Measurements from ENCODE around the gene SNN.

Gene SNN

DNA sequence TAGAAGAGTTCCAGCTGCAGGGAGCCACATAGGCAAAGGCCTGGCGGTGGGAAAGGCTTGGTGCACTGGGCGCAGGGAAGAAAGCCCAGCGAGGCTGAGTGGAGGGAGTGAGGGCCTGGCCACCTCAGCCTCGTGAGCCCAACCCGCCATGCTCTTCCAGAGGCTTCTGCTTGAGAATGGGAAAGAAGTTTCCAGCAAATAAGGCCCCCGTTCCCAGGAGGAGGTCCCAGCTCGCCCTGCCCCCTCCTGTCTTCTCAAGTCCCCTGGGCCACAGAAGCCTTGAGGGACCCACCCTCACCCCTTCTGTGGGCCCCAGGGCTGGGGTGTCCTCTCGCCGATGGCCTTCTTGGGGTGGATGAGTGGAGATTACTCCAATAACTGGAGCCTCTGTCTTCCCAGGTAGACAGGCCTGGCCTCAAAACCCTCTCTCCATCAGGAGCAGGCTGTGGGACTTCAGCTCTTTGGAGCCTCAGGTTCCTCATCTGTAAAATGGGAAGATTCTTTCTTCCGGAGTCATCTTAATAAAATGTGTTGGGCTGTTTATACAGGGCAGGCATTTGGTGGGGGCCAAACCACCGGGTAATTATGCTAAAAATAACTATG lies 933 bp upstream of the SNN start:
- DNase-seq (ENCODE audit: low read depth), result no peak

DNA sequence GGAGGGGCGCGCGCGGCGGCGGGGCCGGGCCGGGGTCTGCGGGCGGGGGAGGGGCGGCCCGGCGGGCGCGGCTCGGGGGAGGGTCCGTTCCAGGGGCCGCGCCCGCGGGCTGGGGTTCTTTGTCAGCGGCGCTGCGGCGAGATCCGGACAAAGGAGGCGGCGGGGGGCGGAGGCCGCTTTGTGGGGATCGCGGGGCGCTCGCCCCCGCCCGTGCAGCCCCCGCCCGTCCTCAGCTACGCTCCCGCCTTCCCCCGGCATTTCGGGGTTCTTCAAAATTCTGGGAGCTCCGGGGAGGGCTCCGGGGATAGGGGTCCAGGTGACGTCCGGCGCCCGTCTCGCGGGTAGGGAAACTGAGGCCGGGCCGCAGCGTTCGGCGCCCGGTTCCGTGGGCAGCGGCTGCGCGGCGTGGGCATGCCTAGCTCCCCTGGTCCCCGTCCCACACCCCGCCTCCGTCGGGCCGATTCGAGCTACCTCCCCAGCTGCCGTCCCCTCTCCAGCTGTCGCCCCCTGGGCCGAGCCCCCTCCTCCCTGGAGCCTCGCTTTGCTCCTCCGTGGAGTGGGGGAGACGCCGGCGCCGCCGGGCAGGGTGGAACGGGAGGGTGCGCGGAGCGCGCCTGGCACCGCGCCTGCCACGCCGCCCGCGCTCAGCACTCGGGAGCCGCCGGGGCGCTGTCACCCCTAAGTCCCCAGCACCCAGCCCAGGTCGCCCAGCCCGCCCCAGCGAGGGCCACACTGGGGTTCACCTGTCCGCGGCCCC lies 546 bp downstream of the SNN start:
- no peak for DNase-seq (ENCODE audit: low read depth)

DNA sequence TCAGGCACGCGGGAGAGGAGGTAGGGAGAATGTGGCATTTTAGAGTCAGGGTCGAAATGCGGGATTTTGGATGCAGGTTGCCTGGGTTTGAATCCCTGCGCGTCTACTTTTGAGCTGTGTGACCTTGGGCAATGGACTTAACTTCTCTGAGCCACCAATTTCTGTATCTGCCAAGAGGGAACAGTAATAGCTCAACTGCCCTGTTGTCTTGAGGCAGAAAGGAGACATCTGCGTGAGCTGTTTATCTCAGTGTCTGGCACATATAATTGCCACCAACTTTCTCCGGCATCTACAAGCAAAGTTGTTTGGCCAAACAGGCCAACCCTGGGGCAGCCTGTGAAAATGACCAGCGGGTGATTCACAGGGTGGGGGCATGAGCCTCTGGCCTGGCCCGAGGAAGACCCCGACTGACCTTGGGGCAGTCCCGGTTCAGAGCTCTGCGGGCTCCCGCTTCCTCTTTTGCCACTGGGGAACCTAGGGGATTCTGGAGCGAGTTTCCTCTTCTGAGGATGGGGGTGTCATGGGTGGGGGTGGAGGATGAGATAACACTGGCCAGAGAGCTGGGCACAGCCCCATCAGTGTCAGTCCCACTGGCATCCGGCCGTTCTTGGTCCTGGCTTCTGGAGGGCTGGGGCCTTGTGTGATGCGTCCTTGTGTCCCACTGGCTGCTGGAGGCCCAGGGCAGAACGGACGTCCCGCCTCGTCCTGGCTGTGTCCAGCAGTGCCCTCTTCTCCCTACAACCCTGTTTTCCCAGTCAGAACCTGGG lies 1.3 kb downstream of the SNN start:
- no peak for DNase-seq (ENCODE audit: low read depth)

DNA sequence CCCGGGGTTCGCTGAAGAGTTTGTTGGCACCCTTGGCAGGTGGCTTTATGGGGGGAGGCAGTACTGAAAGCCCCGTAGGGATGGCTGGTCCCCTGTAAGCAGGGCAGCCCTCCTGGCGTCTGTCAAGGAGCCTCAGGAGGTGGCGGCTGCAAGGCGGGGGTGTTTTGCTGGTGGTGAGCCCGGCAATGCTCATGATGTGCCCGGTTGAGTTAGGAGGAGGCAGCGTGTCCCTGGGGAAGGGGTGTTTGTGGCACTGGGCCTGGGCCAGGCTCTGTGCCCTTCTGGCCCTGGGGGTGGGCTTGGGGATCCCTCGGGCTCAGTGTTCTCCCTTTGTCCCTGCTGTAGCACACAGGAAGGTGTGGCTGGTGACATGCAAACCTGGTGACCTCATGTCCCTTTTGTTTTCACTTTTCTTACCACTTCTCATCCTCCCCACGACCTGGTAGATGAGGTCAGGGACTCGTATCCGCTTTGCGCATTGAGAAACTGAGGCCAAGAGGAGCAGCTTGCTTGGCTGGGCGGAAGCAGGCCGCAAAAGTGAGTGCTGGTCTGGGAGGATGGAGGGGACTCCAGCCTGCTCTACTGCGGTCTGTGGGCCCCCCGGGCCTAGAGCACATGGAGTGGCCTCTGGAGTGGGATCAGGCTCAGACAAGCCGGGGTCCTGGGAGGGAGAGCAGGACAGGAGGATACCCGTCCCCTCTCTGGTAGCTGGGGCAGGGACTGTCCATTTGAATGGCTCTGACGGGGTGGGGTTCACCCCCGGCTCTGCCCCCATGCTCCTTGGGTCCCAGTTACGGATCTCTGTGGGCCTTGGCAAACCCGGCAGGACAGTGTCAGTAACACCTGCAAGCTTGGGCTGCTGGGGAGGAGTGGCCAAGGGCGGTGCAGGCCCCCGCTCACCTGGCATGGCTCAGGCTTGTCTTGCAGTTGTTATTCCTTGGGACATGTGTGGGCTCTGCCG lies 2.2 kb downstream of the SNN start:
- no peak for DNase-seq (ENCODE audit: low read depth)

DNA sequence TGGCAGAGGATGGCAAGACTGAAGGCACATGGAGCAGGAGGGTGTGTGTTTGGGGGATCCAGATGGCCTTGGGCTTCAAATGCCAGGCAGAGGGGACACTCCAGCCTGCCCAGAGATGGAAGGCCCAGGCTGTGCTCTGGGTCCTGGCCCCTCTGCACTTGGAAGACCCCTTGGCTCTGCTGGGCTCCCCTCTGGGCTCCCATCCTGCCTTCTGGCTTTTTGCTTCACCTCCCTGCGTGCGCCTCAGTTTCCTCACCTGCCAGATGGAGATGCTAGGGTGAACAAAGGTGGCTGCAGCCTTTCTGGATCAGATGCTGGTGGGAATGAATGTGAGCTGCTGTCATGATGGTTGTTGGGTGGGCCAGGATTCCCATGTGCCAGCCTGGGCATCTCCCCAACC lies 3.0 kb downstream of the SNN start:
- no peak for DNase-seq (ENCODE audit: low read depth)

DNA sequence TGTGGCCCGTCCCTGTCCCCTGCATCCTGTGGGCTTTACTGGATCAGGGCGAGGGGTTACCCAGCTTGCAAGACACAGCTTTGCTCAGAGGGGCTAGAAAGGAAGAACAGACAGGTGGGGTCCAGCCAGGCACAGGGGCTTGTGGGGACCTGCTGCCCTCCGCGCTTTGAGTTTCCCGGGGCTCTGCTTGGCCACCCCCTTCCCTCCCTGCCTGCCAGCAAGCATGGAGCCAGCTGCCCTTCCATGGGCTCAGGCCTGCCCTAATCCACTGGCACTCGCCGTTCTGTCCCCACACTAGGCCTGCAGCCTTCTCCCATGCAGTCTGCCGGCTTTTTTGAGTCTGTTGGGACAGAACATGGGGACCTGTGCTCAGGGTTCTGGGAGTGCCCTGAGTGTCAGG lies 3.4 kb downstream of the SNN start:
- DNase-seq (ENCODE audit: low read depth), result no peak

DNA sequence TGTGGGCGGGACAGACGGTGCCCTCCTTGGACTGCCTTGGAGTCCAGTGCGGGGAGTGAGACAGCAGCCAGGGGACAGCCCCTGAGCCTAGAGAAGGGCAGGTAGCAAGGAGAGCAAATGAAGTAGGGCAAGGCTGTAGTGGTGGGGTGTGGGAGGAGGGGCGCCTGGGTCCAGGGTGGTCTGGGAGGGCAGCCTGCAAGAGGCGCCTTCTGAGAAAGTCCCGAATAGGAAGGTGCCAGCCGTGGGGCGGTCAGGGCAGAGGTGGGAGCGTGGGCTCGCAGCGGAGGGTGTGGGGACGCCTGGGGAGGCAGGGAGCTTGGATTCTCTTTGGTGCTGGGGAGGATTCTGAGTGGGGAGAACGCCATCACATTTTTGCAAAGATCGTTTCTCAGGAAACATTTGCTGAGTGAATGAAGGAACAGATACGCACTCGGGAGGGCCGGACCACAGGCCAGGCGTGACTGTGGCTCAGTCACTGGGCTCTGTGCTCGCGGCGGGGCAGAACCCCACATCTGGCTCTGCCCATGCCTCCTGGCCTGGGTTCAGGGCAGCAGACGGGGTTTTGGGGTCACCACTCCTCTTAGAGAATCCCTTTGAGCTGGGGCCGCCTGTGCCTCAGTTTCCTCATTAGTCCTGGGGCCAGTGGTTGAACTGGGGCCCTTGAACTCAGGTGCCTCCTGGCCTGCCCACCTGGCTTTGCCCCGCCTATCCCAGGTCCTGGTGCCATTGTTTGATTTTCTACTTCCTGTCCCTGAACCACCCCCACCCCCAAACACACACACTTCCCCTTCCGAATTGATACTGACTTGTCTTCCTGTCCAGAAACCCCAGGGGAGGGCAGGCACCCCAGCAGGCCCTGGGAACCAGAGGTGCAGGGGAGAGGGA lies 4.2 kb downstream of the SNN start:
- no peak for DNase-seq (ENCODE audit: low read depth)

DNA sequence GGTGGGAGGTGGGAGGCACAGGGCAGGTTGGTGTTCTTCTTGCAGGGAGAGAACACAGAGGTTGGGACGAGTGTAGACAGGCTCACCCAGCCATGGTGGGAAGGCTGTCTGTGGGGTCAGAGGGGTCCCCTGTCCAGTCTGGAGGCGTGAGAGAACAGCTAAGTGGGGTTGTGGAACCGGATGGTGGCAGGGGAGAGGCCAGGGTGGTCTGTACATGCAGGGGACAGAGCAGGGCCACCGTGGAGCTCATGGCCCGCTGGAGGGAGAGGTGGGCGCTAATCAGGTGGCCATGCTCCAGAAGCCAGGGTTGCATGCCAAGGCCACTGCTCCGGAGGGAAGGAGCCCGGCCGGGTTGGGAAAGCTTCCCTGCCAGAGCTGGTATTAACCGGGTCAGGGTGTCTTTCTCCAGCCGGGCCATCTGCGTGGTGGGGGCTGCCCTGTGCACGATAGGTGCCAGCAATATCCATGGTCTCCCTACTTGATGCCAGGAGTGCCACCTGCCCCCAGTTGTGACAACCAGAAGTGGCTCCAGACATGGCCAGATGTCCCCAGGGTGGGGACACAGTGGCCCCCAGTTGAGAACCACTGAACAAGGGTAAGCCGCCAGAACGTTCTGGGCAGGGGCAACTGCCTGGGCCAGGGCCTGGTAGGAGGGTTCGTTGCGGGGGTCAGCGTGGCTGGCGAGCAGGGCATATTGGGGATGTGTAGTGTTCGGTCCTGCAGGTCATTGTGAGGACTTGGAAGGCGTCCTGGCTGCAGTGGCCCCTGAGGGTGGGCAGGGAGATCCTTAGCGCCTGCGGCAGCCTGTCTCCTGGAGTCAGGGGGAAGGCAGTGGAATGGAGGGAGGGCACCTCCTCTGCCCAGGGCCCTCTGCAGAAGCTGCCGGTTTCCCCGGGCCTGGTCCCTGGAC lies 5.1 kb downstream of the SNN start:
- DNase-seq (ENCODE audit: low read depth), result no peak

DNA sequence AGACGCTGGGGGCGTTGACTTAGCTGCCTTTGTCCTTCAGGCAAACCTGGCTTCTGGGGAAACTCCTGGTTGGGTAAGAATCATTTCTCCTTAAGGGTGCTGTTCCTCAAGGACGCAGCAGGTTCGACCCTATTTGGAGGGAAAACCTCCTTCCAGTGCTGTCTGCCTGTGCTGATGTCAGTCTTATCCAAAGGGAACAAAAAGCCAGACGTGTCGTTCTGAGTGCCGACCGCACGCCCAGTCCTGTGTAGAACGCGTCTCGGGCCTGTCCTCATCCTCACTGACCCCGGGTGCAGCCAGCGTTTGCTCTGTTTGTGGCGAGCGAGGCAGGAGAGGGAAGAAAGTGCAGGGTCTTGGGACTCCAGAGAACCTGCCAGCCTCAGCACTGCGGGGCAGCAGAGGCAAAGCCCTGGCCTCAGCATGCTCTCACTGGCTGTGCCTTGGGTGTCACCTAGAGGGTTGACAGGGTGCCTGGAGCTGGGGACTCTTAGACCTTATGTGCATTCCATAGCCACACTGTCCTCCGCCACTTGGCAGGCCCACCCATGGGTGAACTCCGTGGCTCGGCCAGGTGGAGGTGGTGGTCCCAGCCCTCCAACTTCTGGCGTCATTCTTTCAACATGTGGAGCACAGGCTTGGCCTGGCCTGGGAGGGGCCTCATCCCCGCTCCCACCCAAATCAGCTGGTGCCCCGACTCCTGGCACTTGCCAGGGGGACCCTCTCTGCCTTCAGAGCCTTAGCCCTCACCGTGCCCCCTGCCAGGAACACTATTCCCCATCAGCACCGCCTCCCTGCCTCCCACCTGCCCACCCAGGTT lies 6.0 kb downstream of the SNN start:
- no peak for DNase-seq (ENCODE audit: low read depth)

DNA sequence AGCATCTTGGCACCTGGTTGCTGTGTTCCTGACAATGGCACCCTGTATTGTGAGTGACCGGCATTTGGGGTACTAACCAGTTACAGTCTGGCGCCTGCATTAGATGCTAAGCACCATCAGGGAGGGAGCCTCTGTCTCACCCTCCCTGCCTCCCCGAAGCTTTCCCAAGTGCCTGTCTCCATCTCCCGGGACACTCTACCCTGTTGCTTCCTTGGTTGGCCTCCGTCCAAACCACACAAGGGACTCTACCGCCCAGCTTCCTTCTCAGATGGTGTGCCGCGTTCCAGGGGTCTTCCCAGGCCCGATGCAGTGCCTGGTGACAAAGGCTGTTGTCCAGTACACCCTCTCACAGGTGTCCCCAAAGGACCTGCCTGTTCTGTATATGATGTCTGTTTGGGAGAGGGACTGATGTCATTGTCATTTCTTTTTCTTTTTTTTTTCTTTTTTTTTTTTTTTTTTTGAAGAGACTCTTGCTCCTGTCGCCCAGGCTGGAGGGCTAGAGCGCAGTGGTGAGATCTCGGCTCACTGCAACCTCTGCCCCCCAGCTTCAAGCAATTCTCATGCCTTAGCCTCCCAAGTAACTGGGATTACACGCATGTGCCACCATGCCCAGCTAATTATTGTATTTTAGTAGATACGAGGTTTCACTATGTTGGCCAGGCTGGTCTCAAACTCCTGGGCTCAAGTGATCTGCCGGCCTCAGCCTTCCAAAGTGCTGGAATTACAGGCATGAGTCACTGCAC lies 6.7 kb downstream of the SNN start:
- DNase-seq (ENCODE audit: low read depth), result no peak

DNA sequence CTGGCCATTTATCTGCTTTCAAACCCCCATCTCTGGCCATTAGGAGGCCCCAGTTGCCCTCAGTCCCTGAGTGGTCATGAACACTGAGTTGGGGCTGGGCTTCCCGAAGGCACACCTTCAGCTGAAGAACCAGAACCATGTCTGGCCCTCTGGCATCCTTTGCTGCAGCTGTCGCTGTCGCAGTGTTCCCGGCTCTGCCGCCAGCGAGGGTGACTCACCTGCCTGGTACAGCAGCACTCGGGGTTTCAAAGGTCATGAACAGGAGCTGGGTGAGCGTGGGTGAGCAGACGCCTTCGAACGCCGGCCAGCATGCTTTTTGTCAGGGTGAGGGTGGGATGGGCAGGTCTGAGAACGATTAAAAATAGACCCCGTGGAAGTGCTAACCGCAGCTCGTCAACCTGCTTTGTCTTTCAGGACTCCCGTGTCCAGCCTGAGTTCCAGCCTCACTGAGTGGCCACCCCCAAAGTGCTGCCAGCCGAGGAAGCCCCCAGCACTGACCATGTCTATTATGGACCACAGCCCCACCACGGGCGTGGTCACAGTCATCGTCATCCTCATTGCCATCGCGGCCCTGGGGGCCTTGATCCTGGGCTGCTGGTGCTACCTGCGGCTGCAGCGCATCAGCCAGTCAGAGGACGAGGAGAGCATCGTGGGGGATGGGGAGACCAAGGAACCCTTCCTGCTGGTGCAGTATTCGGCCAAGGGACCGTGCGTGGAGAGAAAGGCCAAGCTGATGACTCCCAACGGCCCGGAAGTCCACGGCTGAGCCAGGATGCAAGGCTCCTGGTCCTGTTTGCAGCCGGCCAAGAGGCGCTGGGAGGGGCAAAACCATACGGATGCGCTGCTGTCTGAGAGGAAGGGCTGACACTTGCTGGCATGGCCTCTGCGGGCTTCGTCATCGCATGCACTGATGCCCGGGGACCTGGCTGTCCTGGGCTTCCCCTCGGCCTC lies 7.6 kb downstream of the SNN start:
- no peak for DNase-seq (ENCODE audit: low read depth)

DNA sequence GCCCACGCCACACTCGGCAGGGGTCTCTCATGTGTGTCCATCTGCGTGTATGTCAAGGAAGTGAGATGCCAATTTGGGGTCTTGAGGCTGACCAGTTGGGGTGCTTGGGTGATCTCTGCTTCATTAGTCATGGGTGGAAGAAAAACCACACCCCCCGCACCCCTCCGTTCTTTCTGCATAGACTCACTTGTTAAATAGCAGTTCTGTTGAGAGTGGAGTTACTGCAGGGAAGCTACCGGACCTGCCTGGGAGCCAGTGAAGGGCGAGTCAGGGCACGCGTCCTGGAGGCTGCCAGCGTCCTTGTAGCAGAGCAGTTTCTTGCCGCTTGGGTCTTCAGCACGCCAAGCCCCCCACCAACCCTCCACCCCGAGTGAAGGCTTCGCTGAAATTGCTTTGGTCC lies 8.5 kb downstream of the SNN start:
- DNase-seq (ENCODE audit: low read depth), result no peak

DNA sequence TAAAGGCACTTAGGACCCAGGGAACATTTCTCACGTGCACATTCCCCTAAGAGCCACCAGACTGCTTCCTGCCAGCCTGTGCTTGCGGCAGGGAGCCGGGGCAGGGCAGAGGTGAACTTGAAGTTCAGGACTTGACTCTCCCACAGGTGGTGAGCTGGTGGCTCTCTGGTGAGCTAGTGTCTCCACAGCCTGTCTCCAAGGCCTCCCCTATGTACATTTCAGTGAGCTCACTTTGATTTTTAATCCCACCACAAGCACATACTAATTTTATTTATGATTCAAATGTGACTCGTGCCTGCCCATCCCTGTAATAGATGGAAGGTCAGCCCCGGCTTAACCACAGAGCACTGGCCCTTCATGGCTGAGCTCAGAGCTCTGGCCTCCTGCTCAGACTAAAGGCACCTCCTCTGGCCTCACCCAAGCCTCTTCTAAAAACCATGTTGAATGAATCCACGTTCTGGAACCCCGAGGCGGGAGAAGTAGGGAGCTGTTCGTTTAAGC lies 9.2 kb downstream of the SNN start:
- no peak for DNase-seq (ENCODE audit: low read depth)

DNA sequence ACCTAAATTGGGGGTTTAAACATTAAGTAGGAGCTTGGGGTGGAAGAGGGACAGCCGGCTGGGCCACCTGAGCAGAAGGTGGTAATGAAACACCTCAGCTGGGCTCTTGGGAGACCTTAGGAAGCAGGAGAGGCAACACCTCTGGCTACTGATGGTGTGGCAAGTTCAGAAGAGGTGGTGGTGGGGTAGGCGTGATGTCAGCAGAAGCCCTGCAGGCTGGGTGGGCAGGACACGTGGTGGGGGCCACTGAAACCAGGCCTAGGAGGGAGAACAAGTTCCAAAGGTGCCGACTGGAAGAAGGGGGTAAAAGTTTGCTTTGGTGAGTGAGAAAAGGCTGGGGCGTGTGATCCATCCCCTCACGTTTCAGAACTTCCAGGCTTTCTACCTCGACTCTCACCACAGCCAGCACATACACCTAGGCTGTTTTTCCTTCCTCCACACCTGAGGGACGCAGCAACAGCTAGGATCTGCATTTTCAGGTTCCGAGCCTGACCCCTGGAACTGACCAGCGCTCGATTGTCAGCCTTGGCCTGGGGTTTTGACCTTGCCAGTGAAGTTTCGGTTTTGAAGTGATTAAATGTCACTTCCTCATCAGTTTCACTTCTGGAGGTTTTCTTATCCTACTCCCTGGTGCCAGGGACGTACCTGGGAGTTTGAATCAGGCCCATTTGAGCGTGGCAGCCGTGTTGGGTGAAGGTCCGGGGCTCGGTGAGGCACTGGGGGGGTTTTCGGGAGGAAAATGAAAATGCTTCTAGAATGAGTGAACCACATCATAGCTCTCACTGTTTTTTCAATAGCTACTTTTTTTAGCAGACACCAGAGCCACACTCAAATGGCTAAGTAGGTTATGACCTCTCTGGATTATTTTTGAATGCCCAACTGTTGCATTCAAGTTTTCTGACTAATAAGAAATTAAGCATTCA lies 10.0 kb downstream of the SNN start:
- DNase-seq (ENCODE audit: low read depth), result no peak

DNA sequence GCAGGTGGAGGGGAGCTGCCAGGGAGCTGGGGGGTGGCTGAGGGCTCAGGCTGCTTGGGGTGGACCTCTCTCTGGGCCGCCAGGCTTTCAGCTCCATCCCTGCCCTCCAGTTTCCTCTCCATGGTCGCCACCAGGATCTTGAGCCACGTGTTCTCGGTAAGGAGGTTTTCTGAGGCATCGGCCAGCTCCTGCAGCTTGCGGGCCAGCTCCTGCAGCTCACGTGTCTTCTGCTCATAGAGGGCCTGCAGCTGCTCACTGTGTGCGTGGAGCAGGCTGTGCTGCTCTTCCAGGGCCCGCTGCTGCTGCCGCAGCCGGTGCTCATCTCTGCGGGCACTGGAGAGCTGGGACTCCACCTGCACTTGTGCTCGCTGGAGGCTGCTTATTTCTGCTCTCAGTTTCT lies 11.0 kb downstream of the SNN start:
- DNase-seq (ENCODE audit: low read depth), result no peak

All from activated T-cell treated with anti-CD3 and anti-CD28 coated beads for 1 hour (primary cell).